ENCODE data around the gene LALBA. TPM values are rescaled to one million over a fixed set of nuclear protein-coding genes. Genes with fewer than 3 reads are reported as not detected.

The LALBA gene
- total and polyA plus RNA-seq, 9 of the 15 experiments (the other 6 are each of a cell fraction or from before 2014, with no cell fraction given), result 0.21 TPM; not detected in 8

DNA sequence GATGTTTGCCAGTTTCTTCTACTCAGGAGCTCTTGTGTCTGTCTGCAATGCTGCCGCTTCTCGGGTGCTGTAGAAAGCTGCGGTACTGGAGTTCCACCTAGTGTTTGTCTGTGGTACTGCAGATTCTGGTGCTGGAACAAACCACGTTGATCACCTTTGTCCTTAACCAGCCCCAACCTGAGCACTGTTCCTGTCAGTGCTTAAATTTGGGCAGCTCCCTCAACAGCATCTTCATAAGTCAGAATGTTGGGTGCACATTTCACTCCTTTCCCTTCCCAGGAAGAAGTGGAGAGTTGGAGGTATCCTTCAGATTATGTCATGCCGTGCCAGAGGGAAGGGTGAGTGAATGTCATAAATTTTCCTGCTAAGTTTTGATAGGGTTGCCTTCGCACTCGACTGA is 48.7 kb upstream of the LALBA start (continued):
- TF ChIP-seq ELF1 (tag; IDR thresholded peaks at IDR 0.05), result no peak
- TF ChIP-seq ZNF184 (CRISPR knock-in tag; IDR thresholded peaks at IDR 0.05), result no peak
- no peak for TF ChIP-seq BCL6 (CRISPR knock-in tag; IDR thresholded peaks at IDR 0.05)
- peak; percentile 44; the same call in 1 of the 2 replicates for TF ChIP-seq JUND (IDR thresholded peaks at IDR 0.05; ENCODE audit: borderline replicate concordance, low read depth, low read length)
- TF ChIP-seq JUND (tag; IDR thresholded peaks at IDR 0.05; ENCODE audit: borderline replicate concordance, low read depth, low read length), result no peak
- TF ChIP-seq, protein P1, sequence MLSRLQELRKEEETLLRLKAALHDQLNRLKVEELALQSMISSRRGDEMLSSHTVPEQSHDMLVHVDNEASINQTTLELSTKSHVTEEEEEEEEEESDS (CRISPR knock-in tag; IDR thresholded peaks at IDR 0.05), result no peak
- TF ChIP-seq ZFP36 (IDR thresholded peaks at IDR 0.05; ENCODE audit: low read depth, low read length, partially characterized antibody), result peak; percentile 22
- no peak for TF ChIP-seq ZBED1 (IDR thresholded peaks at IDR 0.05)
- TF ChIP-seq SMARCA5 (IDR thresholded peaks at IDR 0.05), result no peak
- TF ChIP-seq, protein P2, sequence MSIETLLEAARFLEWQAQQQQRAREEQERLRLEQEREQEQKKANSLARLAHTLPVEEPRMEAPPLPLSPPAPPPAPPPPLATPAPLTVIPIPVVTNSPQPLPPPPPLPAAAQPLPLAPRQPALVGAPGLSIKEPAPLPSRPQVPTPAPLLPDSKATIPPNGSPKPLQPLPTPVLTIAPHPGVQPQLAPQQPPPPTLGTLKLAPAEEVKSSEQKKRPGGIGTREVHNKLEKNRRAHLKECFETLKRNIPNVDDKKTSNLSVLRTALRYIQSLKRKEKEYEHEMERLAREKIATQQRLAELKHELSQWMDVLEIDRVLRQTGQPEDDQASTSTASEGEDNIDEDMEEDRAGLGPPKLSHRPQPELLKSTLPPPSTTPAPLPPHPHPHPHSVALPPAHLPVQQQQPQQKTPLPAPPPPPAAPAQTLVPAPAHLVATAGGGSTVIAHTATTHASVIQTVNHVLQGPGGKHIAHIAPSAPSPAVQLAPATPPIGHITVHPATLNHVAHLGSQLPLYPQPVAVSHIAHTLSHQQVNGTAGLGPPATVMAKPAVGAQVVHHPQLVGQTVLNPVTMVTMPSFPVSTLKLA (conservative IDR thresholded peaks at IDR 0.05), result 0 out of 4 replicates have a peak, but pooled peaks of 1 of the 2 experiments have one; percentile 6
- no peak for TF ChIP-seq ZNF445 (CRISPR knock-in tag; IDR thresholded peaks at IDR 0.05; ENCODE audit: low read depth)
- TF ChIP-seq TAF7 (tag; IDR thresholded peaks at IDR 0.05), result no peak
- no peak for TF ChIP-seq ZNF79 (CRISPR knock-in tag; IDR thresholded peaks at IDR 0.05; ENCODE audit: low read depth)
- TF ChIP-seq XRCC5 (IDR thresholded peaks at IDR 0.05; ENCODE audit: low read depth, low read length), result 0 out of 2 replicates have a peak, but pooled peaks have one; percentile 28
- TF ChIP-seq CREM (IDR thresholded peaks at IDR 0.05; ENCODE audit: low read depth), result no peak
- TF ChIP-seq HNRNPUL1 (IDR thresholded peaks at IDR 0.05; ENCODE audit: low read length), result no peak
- no peak for TF ChIP-seq YBX1 (IDR thresholded peaks at IDR 0.05)
- TF ChIP-seq NFE2 (IDR thresholded peaks at IDR 0.05; ENCODE audit: low read depth), result no peak
- TF ChIP-seq RBM25 (IDR thresholded peaks at IDR 0.05; ENCODE audit: low read depth, low read length, severe bottlenecking), result no peak
- no peak for TF ChIP-seq XRCC3 (IDR thresholded peaks at IDR 0.05)
- no peak for TF ChIP-seq NRF1 (conservative IDR thresholded peaks at IDR 0.05 in 1 of 2, IDR thresholded peaks at IDR 0.05 in 1 of 2)
- no peak for TF ChIP-seq NR2C1 (IDR thresholded peaks at IDR 0.05)
- no peak for TF ChIP-seq NR2C1 (tag; IDR thresholded peaks at IDR 0.05)
- no peak for TF ChIP-seq CBFA2T3 (IDR thresholded peaks at IDR 0.05)
- no peak for TF ChIP-seq CEBPB (tag; IDR thresholded peaks at IDR 0.05)
- TF ChIP-seq, protein P3, sequence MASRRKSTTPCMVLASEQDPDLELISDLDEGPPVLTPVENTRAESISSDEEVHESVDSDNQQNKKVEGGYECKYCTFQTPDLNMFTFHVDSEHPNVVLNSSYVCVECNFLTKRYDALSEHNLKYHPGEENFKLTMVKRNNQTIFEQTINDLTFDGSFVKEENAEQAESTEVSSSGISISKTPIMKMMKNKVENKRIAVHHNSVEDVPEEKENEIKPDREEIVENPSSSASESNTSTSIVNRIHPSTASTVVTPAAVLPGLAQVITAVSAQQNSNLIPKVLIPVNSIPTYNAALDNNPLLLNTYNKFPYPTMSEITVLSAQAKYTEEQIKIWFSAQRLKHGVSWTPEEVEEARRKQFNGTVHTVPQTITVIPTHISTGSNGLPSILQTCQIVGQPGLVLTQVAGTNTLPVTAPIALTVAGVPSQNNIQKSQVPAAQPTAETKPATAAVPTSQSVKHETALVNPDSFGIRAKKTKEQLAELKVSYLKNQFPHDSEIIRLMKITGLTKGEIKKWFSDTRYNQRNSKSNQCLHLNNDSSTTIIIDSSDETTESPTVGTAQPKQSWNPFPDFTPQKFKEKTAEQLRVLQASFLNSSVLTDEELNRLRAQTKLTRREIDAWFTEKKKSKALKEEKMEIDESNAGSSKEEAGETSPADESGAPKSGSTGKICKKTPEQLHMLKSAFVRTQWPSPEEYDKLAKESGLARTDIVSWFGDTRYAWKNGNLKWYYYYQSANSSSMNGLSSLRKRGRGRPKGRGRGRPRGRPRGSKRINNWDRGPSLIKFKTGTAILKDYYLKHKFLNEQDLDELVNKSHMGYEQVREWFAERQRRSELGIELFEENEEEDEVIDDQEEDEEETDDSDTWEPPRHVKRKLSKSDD (conservative IDR thresholded peaks at IDR 0.05; ENCODE audit: low read length), result no peak
- TF ChIP-seq SMAD3 (CRISPR knock-in tag; conservative IDR thresholded peaks at IDR 0.05), result no peak
